Stimulated activated CD8-positive, alpha-beta memory T cell treated with anti-CD3 and anti-CD28 coated beads, Interleukin-7, amount 100 ng/mL, for 24 hours (primary cell): Measurements from ENCODE around the gene CDYL.

ENCODE experiments used
- DNase-seq: peaks from one replicate; pipeline ENCODE4 v3.0.0-alpha.2; 2020; ENCODE audit warnings: low read depth

Gene CDYL

DNA sequence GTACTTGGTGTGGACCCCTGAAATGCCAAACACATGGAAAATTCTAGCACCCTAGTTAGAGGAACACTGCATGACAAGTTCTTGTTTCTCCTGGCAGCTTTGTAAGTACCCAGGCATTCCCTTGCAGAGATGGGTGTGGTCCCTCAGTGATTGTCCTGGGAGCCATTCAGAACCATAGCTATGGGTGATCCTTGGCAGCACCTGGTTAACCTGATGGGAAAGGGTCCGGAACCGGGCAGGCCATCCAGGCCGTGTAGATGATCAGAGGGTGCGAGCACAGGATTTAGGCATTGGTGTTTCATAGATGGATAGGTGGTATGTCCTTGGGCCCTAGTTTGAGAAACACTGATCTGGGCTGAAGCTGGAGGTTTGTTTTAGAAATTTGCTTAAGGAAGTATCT, 131.9 kb downstream of the CDYL start:
- DNase-seq: no peak

DNA sequence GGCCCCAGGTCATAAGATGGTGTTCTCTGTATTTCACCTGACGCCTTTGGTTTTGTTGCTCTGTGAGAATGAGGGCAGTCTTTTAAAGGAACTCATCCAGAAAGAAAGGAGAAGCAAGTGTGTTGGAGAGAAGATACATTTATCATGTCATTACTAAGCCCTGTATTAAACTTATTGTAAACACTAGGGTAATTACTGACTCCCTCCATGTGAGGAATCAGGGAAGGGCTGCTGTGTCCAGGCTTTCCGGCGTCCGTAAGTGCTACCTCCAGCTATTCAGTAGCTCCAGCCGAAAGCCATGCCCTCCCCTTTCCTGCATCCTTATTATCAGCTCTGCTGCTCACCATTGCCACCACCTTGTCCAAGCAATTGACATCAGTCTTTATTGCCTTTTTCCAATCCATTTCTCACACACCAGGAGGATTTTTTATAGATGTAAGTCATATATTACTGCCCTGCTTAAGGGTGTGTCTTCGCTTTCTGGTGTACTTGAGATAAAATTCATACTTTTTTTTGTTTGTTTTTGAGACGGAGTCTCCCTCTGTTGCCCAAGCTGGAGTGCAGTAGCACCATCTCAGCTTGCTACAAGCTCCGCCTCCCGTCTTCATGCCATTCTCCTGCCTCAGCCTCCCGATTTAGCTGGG, 133.0 kb downstream of the CDYL start:
- no peak for DNase-seq

DNA sequence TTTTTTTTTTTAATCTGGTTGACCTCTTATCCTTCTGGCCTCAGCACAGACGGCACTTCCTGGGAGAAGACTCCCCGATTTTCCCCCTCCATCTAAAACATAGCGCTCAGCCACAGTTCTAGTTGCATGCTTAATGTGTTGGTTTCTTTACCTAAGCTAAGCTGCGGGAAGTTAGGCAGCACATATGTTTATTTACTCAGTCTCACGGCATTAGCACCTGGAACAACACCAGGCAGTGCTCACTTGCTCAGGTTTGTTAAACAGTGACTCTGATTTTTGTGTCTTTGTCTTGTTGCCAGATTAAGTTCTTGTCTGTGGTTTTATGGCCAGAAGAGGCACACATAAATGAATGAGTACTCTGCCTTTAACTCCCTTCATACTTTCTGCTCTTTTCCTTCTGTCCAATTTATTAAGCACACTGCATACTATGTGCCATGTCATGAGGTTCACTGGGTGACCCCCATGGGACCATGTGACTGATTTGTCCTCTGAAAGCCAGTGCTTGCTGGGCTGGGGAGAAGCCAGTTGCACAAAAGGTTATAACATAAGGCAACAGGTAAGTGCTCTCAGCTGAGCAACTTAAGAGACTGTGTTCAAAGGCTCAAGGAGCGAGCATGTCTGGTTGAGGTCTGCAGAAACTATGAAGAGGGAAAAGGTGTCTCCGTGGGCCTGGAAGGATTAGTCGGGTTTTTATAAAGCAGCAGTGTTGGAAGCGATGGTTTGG, 134.0 kb downstream of the CDYL start:
- no peak for DNase-seq

DNA sequence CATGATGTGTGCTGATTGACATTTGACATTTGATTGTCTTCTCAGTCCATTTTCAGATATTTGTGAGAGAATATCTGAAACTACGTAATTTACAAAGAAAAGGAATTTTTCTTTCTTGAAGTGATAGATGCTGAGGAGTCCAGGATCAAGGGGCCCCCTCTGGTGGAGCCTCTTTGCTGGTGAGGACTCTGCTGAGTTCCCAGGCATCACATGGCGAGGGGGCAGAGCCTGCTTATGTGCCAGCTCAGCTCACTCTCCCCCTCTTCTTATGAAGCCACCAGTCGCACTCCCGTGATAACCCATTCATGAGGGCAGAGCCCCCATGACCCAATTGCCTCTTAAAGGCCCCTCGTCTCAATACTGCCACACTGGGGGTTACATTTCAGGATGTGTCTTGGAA, 136.4 kb downstream of the CDYL start:
- no peak for DNase-seq

DNA sequence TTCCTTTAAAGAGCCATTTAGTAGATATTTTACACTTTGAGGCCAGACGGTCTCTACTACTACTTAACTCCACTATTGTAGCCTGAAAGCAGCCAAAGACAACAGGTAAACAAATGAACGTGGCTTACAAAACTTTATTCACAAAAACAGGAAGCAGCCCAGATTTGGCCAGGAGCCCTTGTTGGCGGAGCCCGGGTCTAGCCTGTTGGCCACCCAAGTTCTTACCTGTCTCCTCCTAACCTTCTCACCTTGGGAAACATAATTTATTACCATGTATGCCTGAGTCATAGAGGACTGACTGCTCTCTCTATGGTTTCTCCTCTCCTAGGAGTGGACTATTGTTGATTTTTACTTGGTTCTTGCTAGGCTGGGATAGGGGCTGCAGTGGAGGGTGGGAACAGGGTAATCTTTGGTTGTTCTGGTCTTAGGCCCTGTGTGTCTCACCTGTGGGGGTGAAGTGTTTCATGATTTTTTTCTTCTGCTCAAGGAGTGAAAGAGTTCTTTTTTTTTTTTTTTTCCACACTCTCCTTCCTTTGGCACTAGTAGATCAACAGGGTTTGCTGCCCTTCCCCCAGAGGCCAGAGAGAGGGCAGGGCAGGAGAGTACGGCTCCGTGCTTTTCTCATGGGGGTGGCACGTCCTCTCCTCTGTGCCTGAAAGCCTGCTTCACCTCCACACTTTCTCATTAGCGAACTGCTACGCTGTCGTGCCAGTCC, 137.7 kb downstream of the CDYL start:
- DNase-seq: no peak

DNA sequence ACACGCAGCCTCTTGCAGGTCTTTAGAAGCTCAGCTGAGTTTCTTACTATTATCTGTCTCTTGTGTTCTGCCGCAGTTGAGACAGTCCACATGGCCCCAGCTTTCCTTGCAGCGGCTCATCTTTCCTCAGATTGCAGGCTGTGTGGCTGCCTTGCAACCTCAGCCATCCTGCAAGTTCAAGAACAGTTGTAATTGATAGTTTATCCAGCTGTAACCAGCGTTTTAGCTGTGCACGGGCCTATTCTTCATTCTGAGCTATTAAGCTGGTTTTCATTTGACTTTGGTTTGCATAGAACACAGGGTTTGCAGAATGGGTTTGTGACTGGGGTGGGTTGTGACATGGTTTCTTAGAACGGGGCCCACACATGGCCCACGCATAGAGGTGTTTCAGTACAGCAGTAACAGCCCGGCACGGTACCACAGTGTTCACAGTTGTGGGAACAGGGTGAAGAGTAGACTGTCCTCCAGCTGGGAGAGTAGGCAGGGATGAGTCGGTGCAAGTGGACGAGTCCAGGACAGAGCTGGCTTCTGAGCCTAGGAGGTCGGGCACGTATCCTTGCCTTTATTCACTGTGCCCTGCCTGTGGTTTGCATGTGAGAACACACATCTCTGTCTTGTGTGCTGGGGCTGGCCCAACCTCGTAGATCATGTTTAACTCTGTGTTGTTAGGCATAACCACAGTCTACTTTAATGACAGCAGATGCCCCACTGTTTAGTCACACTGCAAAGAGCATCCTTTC, 138.4 kb downstream of the CDYL start:
- no peak for DNase-seq

DNA sequence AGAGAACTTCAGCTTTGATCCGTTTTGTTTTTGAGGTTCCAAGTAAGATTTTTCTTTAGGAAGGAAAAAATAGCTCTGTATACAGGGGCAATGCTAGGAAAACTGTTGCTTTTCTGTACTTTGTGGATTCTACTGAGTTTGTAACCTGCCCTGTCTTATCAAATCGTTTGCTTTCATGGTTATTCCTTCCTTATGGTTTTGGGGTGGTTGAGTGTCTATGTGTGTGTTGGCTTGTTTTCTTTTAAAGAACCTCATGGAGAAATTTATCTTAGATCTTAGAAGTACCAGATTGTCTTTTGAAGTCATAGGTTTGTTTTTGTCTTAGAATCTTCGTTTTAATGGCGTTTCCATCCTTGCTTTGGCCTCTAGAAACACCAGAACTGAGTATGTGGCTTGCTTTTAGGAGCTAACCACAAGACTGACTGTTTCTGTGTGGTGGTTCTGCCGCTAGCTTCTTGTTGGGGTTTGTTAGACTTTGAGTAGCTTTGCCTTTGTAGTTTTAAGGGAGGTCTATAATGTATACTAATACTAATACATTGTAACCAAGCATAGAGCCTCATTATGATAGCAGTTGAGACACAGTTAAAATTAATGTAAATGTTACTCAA, 140.9 kb downstream of the CDYL start:
- DNase-seq: no peak

DNA sequence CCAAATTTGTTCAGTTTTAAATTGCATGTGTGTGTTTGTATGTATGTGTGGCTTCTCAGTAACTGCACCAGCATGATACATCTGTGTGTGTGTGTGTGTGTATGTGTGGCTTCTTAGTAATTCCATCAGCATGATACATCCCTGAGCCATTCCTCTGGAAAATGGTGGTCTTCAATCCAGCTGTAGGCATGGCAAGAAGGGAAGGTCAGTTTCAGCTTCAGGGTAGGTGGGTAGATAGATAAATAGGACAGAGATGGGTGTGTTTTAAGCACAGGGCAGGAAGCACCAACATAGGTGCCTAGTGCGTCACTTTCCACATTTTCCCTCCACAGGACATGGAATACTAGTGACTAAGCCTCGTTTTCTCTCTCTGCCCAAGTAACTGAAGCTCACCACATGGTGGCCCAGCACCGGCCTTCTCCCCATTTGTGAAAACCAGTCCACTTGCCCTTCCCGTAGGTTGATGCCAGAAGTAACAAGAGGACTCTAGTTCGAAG, 144.8 kb downstream of the CDYL start:
- DNase-seq: no peak

DNA sequence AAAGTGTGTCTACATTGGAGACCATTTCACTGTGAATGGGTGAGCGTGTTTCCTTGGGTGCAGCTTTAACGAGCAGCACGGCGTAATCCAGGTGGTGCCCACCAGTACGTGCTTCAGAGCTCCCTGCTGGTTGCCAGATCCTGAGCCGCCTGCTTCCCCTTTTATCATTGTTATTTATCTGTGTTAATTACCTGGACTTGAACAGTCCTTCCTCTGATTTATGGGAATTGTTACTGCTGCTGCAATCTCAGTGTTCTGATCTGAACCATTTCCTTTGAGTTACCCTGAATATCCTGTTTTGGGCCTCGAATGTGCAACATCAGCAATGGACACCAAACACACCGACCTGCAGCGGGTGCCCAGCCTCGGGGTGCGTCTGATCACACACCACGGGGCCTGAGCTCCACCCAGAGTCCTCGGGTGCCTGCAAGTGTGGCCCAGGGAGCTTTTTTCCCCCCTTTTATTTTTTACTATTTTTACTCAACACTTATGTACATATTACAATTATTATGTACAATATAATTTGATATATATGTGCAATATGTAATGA, 146.4 kb downstream of the CDYL start:
- no peak for DNase-seq

DNA sequence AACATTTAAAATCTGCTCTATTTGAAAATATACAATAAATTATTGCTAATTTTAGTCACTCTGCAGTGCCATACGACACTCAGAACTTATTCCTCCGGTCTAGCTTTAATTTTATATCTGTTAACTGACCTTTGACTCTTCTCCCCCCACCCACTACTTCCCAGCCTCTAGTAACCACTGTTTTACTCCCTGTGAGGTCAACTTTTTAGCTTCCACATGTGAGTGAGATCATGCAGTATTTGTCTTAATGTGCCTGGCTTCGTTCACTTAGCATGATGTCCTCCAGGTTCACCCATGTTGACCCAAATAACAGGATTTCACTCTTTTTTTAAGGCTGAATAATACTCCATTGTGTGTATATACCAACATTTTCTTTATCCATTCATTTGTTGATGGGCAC, 146.9 kb downstream of the CDYL start:
- no peak for DNase-seq

DNA sequence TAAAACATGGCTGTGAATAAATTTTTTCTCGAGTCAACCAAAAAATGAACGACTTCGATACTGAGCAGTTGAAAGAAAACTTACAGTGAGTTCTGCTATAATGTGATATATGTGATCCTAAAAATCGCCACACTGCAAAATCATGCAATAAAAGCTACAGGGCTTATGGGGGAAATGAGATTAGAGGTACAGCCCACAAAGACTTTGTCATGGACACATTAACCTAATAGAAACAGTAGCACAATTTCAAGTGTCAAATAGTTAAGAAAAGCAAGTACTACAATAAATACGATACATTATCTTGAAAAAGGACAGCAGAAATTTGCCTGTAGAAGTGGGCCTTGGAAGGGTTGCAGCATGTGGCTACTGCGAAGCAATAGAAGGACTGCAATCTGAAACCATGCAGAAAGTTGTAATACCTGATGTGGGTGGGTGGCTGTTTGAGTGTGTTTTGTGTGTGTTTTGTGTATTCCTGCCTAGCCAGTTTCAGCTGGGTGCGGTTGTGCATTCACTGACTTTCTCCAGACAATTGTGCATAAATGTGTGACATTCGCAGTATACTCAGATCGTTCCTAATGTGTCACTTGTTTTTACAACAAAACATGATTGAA, 148.6 kb downstream of the CDYL start:
- no peak for DNase-seq

DNA sequence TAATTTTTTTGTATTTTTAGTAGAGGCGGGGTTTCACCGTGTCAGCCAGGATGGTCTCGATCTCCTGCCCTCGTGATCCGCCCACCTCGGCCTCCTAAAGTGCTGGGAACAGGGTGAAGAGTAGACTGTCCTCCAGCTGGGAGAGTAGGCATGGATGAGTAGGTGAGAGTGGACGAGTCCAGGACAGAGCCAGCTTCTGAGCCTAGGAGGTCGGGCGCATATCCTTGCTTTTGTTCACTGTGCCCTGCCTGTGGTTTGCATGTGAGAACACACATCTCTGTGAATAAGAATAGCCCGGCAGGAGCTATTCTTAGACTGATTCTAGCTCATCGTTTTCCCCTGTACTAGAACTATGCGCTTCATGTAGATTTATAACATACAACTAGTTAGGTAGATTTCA, 149.4 kb downstream of the CDYL start:
- DNase-seq: no peak

DNA sequence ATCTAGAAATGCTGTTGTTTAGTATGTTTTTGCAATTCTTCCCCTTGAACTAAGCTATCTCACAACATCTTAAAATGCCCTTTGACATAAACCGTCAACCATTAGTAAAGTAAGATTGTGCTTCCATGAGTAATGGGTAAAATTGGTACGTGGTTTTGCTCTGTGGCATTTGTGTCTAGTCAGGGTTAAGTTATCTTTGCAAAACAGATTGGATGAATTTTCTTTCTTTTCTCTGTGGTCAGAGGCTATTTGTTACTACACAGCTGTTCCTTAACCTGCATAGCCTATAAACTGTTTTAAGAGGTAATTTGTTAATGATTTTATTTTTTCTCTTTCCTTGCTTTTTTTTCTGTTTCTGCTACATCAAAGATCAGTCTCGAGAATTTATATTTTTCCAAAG, 152.2 kb downstream of the CDYL start:
- no peak for DNase-seq

DNA sequence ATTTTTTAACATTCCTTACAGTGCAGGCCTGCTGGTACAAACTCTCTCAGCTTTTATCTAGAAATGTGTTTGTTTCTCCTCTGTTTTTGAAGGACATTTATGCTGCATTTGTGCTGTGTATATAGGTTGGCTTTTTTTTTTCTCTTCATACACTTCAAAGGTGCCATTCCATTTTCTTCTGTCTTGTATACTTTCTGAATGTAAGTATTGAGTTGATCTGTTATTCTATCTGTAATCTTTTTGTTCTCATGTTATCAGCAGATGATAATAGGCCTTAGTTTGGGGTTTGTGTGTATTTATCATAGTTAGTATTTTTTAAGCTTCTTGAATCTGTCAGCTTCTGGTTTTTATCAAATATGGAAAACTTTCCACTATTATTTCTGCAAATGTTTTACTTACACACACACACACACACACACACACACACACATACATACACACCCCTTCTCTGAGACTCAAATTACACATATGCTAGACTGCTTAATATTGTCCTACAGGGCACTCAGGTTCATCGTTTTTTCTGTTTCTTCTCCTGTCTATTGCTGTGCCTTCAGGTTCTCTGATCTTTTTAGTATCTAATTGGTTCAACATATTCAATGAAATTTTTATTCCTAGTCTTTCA, 153.0 kb downstream of the CDYL start:
- no peak for DNase-seq

DNA sequence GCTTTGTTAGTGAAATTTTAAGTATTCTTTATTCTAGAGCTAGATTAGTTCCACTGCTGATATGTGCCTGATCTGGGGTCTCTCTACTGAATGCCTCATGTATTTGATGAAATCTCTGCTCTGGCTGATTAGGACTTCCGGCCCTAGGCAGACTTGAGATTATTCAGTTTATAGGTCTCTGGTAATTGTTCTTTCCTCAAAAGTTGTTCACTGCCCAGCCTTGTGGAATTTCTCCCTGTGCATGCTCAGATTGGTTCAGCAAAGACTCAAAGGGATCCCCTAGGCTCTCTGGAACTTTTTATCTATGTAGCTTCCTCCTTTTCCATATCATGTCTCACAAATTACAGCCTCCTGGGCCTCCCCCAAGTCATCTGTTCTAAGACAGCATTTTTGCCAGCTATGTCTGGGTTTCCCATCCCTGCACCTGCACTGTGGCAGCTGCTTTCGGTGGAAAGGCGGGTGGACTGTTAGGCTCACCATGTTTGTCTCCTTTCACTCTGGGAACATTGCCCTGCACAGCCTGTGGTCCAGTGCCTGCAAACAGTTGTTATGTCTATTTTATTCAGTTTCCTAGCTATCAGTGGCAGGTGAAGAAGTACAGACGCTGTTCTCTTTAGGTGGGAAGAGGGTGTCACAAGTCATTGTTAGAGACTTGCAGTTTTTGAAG, 154.0 kb downstream of the CDYL start:
- no peak for DNase-seq

DNA sequence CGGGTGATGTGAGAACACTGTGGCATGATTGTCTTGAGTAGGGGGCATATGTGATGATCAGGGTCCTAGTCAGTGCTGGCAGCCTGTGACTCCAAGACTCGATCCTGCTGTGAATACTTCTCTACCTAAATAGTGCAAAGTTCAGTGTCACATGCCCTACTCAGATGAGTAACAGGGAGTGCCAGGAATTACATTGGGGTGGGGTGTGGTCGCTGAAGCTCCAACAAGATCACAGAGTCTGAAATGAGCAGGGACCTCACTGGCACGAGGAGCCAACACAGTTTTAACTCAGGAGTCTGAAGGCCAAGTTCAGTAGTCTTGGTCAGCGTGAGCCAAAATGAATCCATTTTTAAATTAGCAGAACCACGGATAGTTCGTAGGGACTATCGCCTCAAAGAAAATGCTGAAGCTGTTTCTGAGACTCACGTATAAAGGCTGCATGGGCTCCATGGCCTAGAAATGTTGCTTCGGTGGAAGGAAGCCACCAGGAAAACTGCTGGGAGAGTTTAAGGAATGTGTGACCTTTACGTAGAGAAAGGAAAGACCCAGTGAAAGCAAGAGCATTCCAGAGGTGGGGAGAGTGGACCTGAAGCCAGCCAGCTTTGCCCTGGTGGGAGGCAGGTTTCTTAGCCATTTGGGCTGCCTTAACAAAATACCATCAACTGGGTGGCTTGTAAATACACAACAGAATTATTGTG, 155.5 kb downstream of the CDYL start:
- no peak for DNase-seq

DNA sequence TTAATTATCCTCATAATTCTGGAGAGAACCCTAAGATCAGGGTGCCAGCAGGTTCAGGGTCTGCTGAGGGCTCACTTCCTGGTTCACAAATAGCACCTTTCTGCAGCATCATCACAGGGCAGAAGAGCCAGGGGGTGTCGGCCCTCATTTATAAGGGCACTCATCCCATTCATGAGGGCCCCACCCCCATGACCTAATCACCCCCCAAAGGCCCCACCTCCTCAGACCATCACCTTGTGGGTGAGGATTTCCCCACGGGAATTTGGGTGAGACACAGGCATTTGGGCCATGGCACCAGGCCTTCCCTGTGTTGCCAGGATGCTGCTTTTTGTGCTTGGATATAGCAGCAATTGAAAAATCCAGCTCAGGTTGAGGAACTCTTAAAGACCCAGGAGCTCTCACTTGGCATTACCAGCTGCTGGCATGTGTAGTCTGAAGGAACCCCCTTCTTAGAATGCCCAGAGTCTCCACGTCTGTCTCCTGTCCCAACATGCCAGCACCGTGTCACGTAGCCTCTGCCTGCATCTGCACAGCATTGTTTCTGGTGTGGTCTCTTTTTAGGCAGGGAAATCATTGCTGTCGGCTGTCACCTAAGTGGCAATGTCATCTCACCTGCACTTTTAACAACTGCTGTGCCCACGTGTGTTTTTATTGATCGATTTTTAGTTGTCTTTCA, 156.2 kb downstream of the CDYL start:
- no peak for DNase-seq

DNA sequence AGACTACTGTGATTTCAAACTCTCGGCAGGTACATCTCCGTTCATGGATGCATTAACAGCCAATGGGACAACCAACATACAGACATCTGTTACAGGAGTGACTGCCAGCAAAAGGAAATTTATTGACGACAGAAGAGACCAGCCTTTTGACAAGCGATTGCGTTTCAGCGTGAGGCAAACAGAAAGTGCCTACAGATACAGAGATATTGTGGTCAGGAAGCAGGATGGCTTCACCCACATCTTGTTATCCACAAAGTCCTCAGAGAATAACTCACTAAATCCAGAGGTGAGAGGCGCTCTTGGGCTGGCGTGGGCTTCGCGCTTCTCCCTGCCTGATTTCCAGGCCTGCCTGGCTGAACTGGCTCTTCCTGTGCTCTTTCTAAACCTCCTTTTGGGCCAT, 159.3 kb downstream of the CDYL start:
- DNase-seq: no peak
